ENCODE data around the gene PRPF8. TPM values are rescaled to one million over a fixed set of nuclear protein-coding genes. Genes with fewer than 3 reads are reported as not detected.

Gene PRPF8
- total and polyA plus RNA-seq, 2 experiments from 2014 or later: 178 to 246 TPM

- Mint-ChIP-seq H3K4me3 (no peak overlapping the region), H3K27me3 (ENCODE audit: insufficient read depth, low read depth, poor library complexity) (peaks cover 19% of the 10 kb centered on the region), H3K4me1 (peaks cover 3% of the 10 kb centered on the region; the same call in 2 of the 3 replicates), H3K36me3 (ENCODE audit: low read depth) (peaks cover 12% of the 10 kb centered on the region), H3K27ac (no peak overlapping the region), H3K9me3 (peaks cover 8% of the 10 kb centered on the region; the same call in 2 of the 3 replicates)
- no peaks in the 10 kb centered on the region for H3K9me2 ChIP-seq (ENCODE audit: insufficient read depth)
- no peak overlapping the region for H3K4me2 ChIP-seq
- DNase-seq (ENCODE audit: low spot score) (no peak), ATAC-seq (no peak)
- H3K36me3 ChIP-seq (ENCODE audit: insufficient read depth): no peaks in the 10 kb centered on the region
- H3K79me2 ChIP-seq (replicated peaks; ENCODE audit: insufficient read depth): no peaks in the 10 kb centered on the region
- H3K4me1 ChIP-seq (ENCODE audit: insufficient read depth): no peaks in the 10 kb centered on the region
- no peak overlapping the region for H3K4me3 ChIP-seq
- TF ChIP-seq NANOG (IDR thresholded peaks at IDR 0.05; ENCODE audit: borderline replicate concordance) (no peak), ZNF331 (CRISPR knock-in tag; IDR thresholded peaks at IDR 0.05; ENCODE audit: low read depth) (no peak), JUNB (IDR thresholded peaks at IDR 0.05; ENCODE audit: unreplicated experiment) (no peak), ETS1 (IDR thresholded peaks at IDR 0.05) (no peak), STAT1 (IDR thresholded peaks at IDR 0.05; ENCODE audit: unreplicated experiment) (no peak), ZNF462 (CRISPR knock-in tag; IDR thresholded peaks at IDR 0.05) (no peak), CTCF (conservative IDR thresholded peaks at IDR 0.05; ENCODE audit: low read depth in 2 of 2) (no peak)
- no peak overlapping the region for H2AFZ ChIP-seq
- H3K27ac ChIP-seq (ENCODE audit: low read depth): no peak overlapping the region
- H3F3A ChIP-seq (replicated peaks; ENCODE audit: low read depth): no peaks in the 10 kb centered on the region
- H3K27me3 ChIP-seq (ENCODE audit: insufficient read depth): no peaks in the 10 kb centered on the region
- H4K20me1 ChIP-seq (replicated peaks; ENCODE audit: insufficient read depth): no peaks in the 10 kb centered on the region
These were observed 49.1 kb upstream of the PRPF8 start for GRCh38 chr17:1733759-1734158.
